NCI-H524 (cell line): ENCODE results near the gene GABRG3.

ENCODE experiments used
- DNase-seq, 2 experiments: peaks; one replicate each; lab custom pipeline; 2025; lab: John Stamatoyannopoulos, UW

Gene GABRG3

GRCh38 chr15:27248251-27248650 lies 277.3 kb downstream of the GABRG3 start:
- no peak for DNase-seq

GRCh38 chr15:27249046-27249759 lies 278.2 kb downstream of the GABRG3 start:
- peak; percentile 57 to 86 for DNase-seq

- DNase-seq, result peak in 1 of 2 experiments; percentile 83
Measured at GRCh38 chr15:27249760-27250109, 278.8 kb downstream of the GABRG3 start.

- peak in 1 of 2 experiments; percentile 28 for DNase-seq
Measured at GRCh38 chr15:27250223-27250622, 279.2 kb downstream of the GABRG3 start.

- no peak for DNase-seq
Measured at GRCh38 chr15:27254055-27254454, 283.1 kb downstream of the GABRG3 start.

- DNase-seq, result no peak
Measured at GRCh38 chr15:27254801-27255200, 283.8 kb downstream of the GABRG3 start.

- no peak for DNase-seq
Measured at GRCh38 chr15:27256446-27256845, 285.5 kb downstream of the GABRG3 start.

GRCh38 chr15:27258287-27258686 lies 287.3 kb downstream of the GABRG3 start:
- DNase-seq, result peak in 1 of 2 experiments; percentile 31

- DNase-seq, result peak in 1 of 2 experiments; percentile 8
Measured at GRCh38 chr15:27260523-27260922, 289.5 kb downstream of the GABRG3 start.

GRCh38 chr15:27268923-27269322 lies 297.9 kb downstream of the GABRG3 start:
- no peak for DNase-seq

GRCh38 chr15:27271258-27271657 lies 300.3 kb downstream of the GABRG3 start:
- no peak for DNase-seq

GRCh38 chr15:27272427-27272826 lies 301.4 kb downstream of the GABRG3 start:
- no peak for DNase-seq

- DNase-seq, result no peak
Measured at GRCh38 chr15:27273506-27273905, 302.5 kb downstream of the GABRG3 start.

- no peak for DNase-seq
Measured at GRCh38 chr15:27278761-27279160, 307.8 kb downstream of the GABRG3 start.

GRCh38 chr15:27292641-27293040 lies 321.7 kb downstream of the GABRG3 start:
- DNase-seq, result no peak

GRCh38 chr15:27293607-27294006 lies 322.6 kb downstream of the GABRG3 start:
- no peak for DNase-seq

GRCh38 chr15:27317736-27318135 lies 346.8 kb downstream of the GABRG3 start:
- no peak for DNase-seq

GRCh38 chr15:27323801-27324200 lies 352.8 kb downstream of the GABRG3 start:
- no peak for DNase-seq

- DNase-seq, result peak; percentile 48 to 91
Measured at GRCh38 chr15:27324886-27325615, 354.1 kb downstream of the GABRG3 start.

- DNase-seq, result no peak
Measured at GRCh38 chr15:27327467-27328025, 356.6 kb downstream of the GABRG3 start.

GRCh38 chr15:27328186-27328585 lies 357.2 kb downstream of the GABRG3 start:
- DNase-seq, result no peak

- no peak for DNase-seq
Measured at GRCh38 chr15:27328608-27329007, 357.6 kb downstream of the GABRG3 start.

GRCh38 chr15:27330326-27330725 lies 359.3 kb downstream of the GABRG3 start:
- DNase-seq, result no peak
